Activated T-helper 1 cell treated with anti-CD3 and anti-CD28 coated beads, Interleukin-12 subunit alpha, Interleukin-12 subunit beta, Interleukin-2, Interleukin-4 antibody, amounts not matched to agents 30 ng/mL and 10 ng/mL and 1 ng/mL, durations not matched to agents 14 hours and 24 hours and 36 hours (primary cell): ENCODE data around the gene METTL25B. TPM values are rescaled to one million over a fixed set of nuclear protein-coding genes. Genes with fewer than 3 reads are reported as not detected.
A peak's percentile ranks its signal among the peaks of the same experiment; 100 is the strongest.

ENCODE experiments used
- DNase-seq: peaks from one replicate; pipeline ENCODE4 v3.0.0; 2021; ENCODE audit warnings: low spot score
- H3K27ac Mint-ChIP-seq: one replicate; pipeline ENCODE4 v1.8.0; 2021; ENCODE audit warnings: mild to moderate bottlenecking, mixed read lengths
- H3K27me3 Mint-ChIP-seq: one replicate; pipeline ENCODE4 v1.8.0; 2022; ENCODE audit warnings: mild to moderate bottlenecking, moderate library complexity, mixed read lengths; ENCODE audit not compliant: insufficient read depth
- H3K36me3 Mint-ChIP-seq: one replicate; pipeline ENCODE4 v1.8.0; 2021; ENCODE audit warnings: low read depth, mixed read lengths
- H3K4me1 Mint-ChIP-seq: one replicate; pipeline ENCODE4 v1.8.0; 2021; ENCODE audit warnings: low read depth, mixed read lengths
- H3K4me3 Mint-ChIP-seq: one replicate; pipeline ENCODE4 v1.8.0; 2021; ENCODE audit warnings: mild to moderate bottlenecking, moderate library complexity, mixed read lengths
- H3K9me3 Mint-ChIP-seq: one replicate; pipeline ENCODE4 v1.8.0; 2021; ENCODE audit warnings: mixed read lengths
- intact Hi-C: fragments of 100-400 bp; cut with micrococcal nuclease; formaldehyde crosslinking; loops from one replicate; pipeline ENCODE4 v1.15.1; 2024
- total RNA-seq: library from RNA; stranded (reverse); gene quantifications from 2 replicates; pipeline ENCODE4 v1.2.3, GENCODE V29; 2022

The METTL25B gene
- total RNA-seq, 1 donor from 2014 or later: 38.9 TPM

- H3K36me3 Mint-ChIP-seq: no peaks in the 10 kb centered on the region
- intact Hi-C loops: loop anchor here (1.0 to 5.0 kb wide), 5 partner anchors 17 to 221 kb away; no protein-coding TSS in a partner anchor
- H3K27me3 Mint-ChIP-seq: peaks cover 43% of the 10 kb centered on the region
- H3K4me3 Mint-ChIP-seq: peak overlapping the region; percentile 85
- H3K27ac Mint-ChIP-seq: peak overlapping the region; percentile 29
- DNase-seq: peak; percentile 47
- no peaks in the 10 kb centered on the region for H3K9me3 Mint-ChIP-seq
- peaks cover 24% of the 10 kb centered on the region for H3K4me1 Mint-ChIP-seq
Measured at GRCh38 chr1:156705918-156706656, 22.2 kb upstream of the METTL25B start.

- Mint-ChIP-seq H3K4me1 (peaks cover 23% of the 10 kb centered on the region), H3K4me3 (peak overlapping the region; percentile 85), H3K27ac (peak overlapping the region; percentile 58), H3K27me3 (peaks cover 39% of the 10 kb centered on the region), H3K36me3 (no peaks in the 10 kb centered on the region), H3K9me3 (no peaks in the 10 kb centered on the region)
- no peak for DNase-seq
- intact Hi-C loops: loop anchor here (1.0 to 5.0 kb wide), 4 partner anchors 18 to 220 kb away; no protein-coding TSS in a partner anchor
Measured at GRCh38 chr1:156706657-156707416, 21.4 kb upstream of the METTL25B start.

GRCh38 chr1:156707417-156708217 lies 20.7 kb upstream of the METTL25B start:
- no peak for DNase-seq
- Mint-ChIP-seq H3K36me3 (no peaks in the 10 kb centered on the region), H3K4me3 (no peak overlapping the region), H3K9me3 (no peaks in the 10 kb centered on the region), H3K27me3 (peaks cover 39% of the 10 kb centered on the region), H3K27ac (no peak overlapping the region), H3K4me1 (peaks cover 23% of the 10 kb centered on the region)
- intact Hi-C loops: loop anchor here (2.0 to 5.0 kb wide), 3 partner anchors 19 to 220 kb away; no protein-coding TSS in a partner anchor

- intact Hi-C loops: loop anchor here (5.0 kb wide), 2 partner anchors 86 to 219 kb away; no protein-coding TSS in a partner anchor
- DNase-seq: no peak
- Mint-ChIP-seq H3K27ac (no peak overlapping the region), H3K9me3 (no peaks in the 10 kb centered on the region), H3K27me3 (peaks cover 37% of the 10 kb centered on the region), H3K4me3 (no peak overlapping the region), H3K36me3 (no peaks in the 10 kb centered on the region), H3K4me1 (peaks cover 23% of the 10 kb centered on the region)
Measured at GRCh38 chr1:156708218-156708661, 20.0 kb upstream of the METTL25B start.

GRCh38 chr1:156709031-156709430 lies 19.2 kb upstream of the METTL25B start:
- peaks cover 22% of the 10 kb centered on the region for H3K4me1 Mint-ChIP-seq
- no peak overlapping the region for H3K27ac Mint-ChIP-seq
- DNase-seq: no peak
- H3K4me3 Mint-ChIP-seq: no peak overlapping the region
- H3K27me3 Mint-ChIP-seq: peaks cover 29% of the 10 kb centered on the region
- no peaks in the 10 kb centered on the region for H3K36me3 Mint-ChIP-seq
- no peaks in the 10 kb centered on the region for H3K9me3 Mint-ChIP-seq
- intact Hi-C loops: loop anchor here (5.0 kb wide), 2 partner anchors 87 to 218 kb away; no protein-coding TSS in a partner anchor

GRCh38 chr1:156709757-156710489 lies 18.3 kb upstream of the METTL25B start:
- no peak overlapping the region for H3K4me3 Mint-ChIP-seq
- intact Hi-C loops: loop anchor here (5.0 kb wide), 2 partner anchors 88 to 217 kb away; no protein-coding TSS in a partner anchor

GRCh38 chr1:156711011-156711817 lies 17.1 kb upstream of the METTL25B start:
- H3K27me3 Mint-ChIP-seq: peaks cover 12% of the 10 kb centered on the region
- H3K27ac Mint-ChIP-seq: no peak overlapping the region
- H3K4me3 Mint-ChIP-seq: no peak overlapping the region
- no peak for DNase-seq
- no peaks in the 10 kb centered on the region for H3K9me3 Mint-ChIP-seq
- intact Hi-C loops: no loop called here
- peaks cover 2% of the 10 kb centered on the region for H3K36me3 Mint-ChIP-seq
- H3K4me1 Mint-ChIP-seq: peaks cover 8% of the 10 kb centered on the region

More at GRCh38 chr1:156709757-156710489, 18.3 kb upstream of the METTL25B start:
- Mint-ChIP-seq H3K27ac (no peak overlapping the region), H3K36me3 (no peaks in the 10 kb centered on the region), H3K27me3 (peaks cover 23% of the 10 kb centered on the region), H3K9me3 (no peaks in the 10 kb centered on the region), H3K4me1 (peaks cover 15% of the 10 kb centered on the region)
- no peak for DNase-seq

- peaks cover 9% of the 10 kb centered on the region for H3K36me3 Mint-ChIP-seq
- no peak overlapping the region for H3K27ac Mint-ChIP-seq
- DNase-seq: no peak
- H3K9me3 Mint-ChIP-seq: no peaks in the 10 kb centered on the region
- peaks cover 7% of the 10 kb centered on the region for H3K27me3 Mint-ChIP-seq
- no peak overlapping the region for H3K4me3 Mint-ChIP-seq
- intact Hi-C loops: no loop called here
- no peaks in the 10 kb centered on the region for H3K4me1 Mint-ChIP-seq
Measured at GRCh38 chr1:156712626-156713025, 15.6 kb upstream of the METTL25B start.

GRCh38 chr1:156714830-156715229 lies 13.4 kb upstream of the METTL25B start:
- Mint-ChIP-seq H3K27ac (no peak overlapping the region), H3K27me3 (no peaks in the 10 kb centered on the region), H3K36me3 (peaks cover 10% of the 10 kb centered on the region), H3K4me3 (no peak overlapping the region), H3K9me3 (no peaks in the 10 kb centered on the region), H3K4me1 (no peaks in the 10 kb centered on the region)
- intact Hi-C loops: no loop called here
- DNase-seq: no peak

GRCh38 chr1:156717351-156717750 lies 10.9 kb upstream of the METTL25B start:
- intact Hi-C loops: no loop called here
- Mint-ChIP-seq H3K27ac (no peak overlapping the region), H3K4me1 (peaks cover 6% of the 10 kb centered on the region), H3K9me3 (no peaks in the 10 kb centered on the region), H3K4me3 (no peak overlapping the region), H3K36me3 (peaks cover 18% of the 10 kb centered on the region), H3K27me3 (no peaks in the 10 kb centered on the region)
- no peak for DNase-seq

- intact Hi-C loops: loop anchor here (1.0 kb wide), 1 partner anchor 32 kb away; no protein-coding TSS in a partner anchor
- peaks cover 36% of the 10 kb centered on the region for H3K36me3 Mint-ChIP-seq
- no peak overlapping the region for H3K4me3 Mint-ChIP-seq
- DNase-seq: no peak
- no peaks in the 10 kb centered on the region for H3K9me3 Mint-ChIP-seq
- H3K27ac Mint-ChIP-seq: peak overlapping the region; percentile 68
- no peaks in the 10 kb centered on the region for H3K27me3 Mint-ChIP-seq
- peaks cover 23% of the 10 kb centered on the region for H3K4me1 Mint-ChIP-seq
Measured at GRCh38 chr1:156721131-156721530, 7.1 kb upstream of the METTL25B start.
